ENCODE measurements around the gene DMXL1.

DNA sequence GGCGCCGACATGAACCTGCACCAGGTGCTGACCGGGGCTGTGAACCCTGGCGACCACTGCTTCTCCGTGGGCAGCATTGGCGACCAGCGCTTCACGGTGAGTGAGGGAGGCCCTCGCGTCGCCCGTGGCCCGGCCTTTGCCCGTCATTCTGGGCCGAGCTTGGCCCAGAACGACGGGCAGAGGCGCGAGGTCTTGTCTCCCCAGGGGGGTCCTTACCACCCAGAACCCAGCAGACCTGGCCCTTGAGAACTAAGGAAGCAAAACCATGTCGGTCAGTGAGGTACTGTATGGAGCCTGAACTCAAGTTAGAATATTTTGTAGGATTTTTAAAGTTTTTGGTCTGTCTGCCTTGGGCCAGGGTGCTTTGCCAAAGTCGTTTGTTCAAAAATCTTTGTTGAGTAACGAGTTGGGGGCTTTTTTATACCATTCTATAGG lies 691 bp downstream of the DMXL1 start:
- TF ChIP-seq POLR2A (IDR thresholded peaks at IDR 0.05) (no peak), CTCF (IDR thresholded peaks at IDR 0.05) (no peak)

All from vagina (tissue), 2 donors.